GM18858 (cell line): Measurements from ENCODE around the gene CYP27C1.
"Not testable (repeated sequence)": the region's sequence is repeated elsewhere in the genome, so short reads cannot be mapped to it uniquely, and the experiment has no call there.

Source experiments
- ATAC-seq: cut with Tn5 transposase; IDR thresholded peaks from one replicate; pipeline ENCODE4 v1.9.1; 2021; ENCODE audit not compliant: unreplicated experiment

Gene CYP27C1

DNA sequence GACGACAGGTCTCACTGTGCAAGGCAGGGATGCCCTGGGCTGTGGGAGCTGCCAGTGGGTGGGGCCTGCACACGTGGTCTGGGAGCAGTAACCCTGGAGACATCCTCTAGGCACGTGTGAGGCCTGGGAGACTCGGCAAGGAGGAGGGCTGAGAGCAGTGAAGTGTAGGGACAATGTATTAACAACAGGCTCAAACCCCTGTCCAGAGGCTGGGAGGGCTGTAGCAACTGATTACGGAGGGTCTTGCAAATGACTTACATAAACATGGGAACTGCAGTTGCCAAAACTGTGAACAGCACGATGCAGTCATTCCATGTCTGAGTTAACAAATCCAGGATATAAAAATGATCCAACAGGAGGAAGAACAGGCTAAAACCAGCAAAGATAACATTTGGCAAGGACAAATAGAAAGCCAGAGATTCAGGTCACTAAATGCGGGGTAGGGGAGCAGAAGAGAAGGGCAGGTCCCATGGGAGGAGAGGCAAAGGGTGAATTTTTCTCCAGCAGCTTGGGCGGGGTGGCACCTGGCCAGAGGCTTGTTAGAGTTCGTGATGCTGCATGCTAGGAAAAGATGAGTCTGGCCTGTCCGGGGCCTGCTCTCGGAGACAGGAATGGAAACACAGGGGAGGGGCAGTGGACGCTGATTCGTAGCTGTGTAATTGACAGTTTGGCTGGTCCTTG lies 44.9 kb downstream of the CYP27C1 start:
- ATAC-seq, result no peak

DNA sequence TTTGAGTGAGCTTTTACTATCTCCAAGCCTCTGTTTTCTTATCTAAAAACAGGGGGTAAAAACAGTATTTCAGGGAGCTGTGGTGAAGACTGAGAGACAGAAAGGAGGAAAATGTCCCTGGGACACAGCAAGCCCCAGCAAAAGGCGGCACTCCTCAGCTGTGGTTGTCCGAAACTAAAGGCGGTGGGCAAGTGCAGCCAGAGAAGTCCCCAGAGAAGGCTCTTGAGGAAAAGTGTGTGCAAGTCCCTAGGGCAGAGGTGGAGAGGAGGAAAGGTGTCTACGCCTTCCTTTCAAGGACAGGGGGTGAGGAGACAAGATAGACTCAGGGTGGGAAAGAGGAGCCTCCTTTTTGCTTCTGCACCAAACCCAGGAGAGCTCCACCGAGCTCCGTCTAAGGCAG lies 45.5 kb downstream of the CYP27C1 start:
- no peak for ATAC-seq

DNA sequence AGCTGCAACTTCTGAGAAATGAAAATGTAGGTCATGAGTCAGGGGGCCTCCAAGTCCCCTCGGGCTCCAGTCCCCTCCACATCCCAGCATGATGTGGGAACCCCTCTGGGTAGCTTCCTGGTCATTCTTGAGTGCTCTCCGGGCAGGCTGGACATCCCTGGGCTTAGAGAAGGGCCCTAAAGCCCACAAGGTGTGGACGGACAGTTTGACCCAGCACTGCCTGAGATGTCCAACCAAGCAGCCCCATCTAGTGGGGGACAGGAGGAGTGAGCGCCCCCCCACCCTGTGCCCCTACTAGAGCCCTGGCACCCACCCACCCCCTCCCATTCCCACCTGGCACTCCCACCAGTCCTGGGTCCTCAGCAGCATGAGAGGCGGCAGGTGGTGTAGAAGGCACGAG lies 46.0 kb downstream of the CYP27C1 start:
- ATAC-seq, result no peak

DNA sequence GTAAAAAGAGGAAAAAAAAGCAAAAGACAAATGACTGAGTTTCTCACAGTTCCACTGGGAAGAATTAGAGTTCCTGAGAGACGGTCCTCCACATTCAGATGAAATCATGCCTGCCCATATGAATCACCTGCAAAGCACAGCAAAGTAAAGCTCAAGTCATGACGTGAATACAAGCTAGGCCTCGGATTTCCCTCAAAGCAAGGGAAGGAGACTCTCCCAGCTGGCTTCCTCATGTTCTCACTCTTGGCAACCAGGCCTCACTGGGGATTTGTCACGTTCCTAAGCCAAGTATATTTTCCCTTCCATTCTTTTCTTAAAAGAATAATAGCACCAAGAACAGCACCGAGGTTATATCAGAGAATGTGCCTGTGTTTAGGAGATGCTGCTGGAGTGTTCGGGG lies 47.0 kb downstream of the CYP27C1 start:
- no peak for ATAC-seq

DNA sequence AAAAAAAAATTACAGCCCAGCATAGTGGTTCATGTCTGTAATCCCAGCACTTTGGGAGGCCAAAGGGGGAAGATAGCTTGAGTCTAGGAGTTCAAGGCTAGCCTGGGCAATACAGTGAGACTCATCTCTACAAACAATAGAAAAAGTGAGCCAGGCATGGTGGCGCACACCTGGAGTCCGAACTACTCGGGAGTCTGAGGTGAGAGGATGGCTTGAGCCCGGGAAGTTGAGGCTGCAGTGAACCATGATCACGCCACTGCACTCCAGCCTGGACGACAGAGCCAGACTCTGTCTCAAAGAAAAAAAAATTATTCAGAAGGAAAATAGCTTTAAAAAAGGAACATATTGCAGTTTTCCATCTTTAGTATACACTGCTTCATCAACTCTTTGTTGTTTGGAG lies 47.8 kb downstream of the CYP27C1 start:
- ATAC-seq, result no peak

DNA sequence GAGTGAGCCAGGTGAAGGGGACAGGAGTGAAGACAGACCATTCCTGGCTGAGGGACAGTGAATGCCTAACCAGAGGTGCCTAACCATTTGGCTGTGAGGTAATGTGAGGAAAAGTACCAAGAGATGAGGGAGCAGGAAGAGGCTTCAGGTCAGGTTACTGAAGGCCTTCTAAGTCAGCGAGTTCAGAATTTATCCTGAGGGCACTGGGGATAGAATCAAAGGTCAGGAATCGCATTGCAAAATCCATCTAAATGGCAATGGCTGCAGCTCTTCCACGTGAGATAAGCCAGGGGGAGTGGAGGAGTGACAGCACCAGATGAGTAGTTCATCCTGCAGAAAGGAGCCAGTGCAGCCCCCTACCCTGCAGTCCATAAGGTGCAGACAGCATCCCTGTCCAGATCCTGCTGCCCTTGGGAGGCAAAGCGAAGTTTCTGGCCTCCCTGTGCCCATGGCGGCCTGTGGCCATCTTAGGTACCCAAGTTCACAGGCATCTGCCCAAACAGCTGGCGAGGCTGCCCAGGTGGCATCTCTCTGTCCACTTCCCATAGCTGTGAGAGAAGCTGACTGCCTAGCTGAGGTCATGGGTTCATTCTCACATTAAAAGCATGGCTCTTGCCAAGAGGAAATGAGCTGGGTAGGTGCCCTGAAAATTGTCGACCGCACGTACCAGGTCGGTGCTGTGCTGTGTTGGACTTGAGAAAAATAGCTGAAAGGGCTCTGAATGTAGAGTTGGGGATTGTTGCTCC lies 49.5 kb downstream of the CYP27C1 start:
- ATAC-seq, result no peak

DNA sequence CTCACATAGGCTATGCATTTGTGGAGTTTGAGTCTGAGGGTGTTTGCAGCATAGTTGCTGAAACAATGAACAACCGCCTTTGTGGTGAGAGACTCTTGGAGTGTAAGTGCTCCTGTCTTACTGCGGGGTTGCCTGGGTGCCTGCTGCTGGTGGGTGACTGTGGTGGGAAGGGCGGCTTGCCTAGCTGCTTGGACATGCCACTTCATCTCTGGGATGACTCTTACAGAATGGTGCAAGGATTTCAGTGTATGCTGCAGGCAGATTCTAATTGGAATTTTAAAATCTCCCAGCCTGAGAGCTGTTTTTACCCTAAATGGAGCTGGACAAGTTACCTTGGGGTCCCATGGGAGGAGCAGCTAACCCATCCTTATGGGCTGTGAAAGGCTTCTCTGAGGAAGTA lies 50.1 kb downstream of the CYP27C1 start:
- no peak for ATAC-seq

DNA sequence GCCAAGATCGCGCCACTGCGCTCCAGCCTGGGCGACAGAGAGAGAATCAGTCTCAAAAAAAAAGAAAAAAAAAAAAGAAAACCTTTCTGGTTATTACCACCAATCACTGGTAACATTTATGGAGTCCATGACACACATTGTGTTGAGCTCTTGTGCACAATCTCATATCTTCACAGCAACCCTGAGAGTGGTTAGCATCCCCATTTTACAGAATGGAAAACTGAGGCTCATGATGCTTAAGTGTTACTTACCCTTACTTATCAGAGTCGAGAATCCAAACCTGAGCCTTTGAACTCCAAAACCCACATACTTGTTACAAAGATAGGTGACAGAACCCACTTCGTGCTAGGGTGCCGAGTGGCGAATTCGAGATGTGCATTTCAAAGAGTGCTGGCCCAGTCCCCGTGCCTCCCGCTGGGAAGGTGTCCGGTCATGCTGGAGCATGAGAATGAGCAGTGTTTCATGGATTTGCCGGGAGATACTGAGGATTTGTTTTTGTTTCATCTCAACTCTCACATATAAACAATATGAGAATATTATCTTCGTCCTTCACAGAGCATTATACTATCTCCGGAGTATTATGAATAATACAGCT lies 50.9 kb downstream of the CYP27C1 start:
- no peak for ATAC-seq

DNA sequence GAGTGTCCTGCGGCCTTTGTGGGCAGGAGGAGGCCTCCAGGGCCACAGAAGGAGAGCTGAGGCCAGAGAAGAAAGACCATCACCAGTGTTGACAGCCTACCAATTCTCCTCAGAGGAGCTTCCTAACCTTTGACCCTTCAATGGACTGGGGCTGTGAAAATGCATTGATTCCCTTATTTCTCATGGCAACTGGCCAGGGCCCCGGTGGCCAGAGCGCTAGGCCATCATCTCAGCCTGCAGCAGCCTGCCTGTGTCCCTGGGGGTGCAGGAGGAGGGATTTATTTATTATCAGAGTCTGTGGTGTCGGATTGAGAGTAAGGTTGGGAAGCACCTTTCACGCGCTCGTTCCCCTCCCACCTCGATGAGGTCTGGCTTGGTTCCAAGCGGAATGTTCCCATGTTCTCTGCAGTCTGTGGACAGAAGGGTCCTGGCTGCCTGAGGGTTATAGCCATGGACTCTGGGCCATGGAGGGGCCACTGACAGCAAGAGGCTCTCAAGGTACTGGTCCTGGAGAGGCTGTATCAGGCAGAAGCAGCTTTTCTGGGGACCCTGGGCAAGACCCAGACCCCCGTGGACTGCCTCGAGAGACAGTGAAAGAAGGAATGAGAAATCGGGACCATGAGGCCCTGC lies 53.8 kb downstream of the CYP27C1 start:
- ATAC-seq, result no peak

DNA sequence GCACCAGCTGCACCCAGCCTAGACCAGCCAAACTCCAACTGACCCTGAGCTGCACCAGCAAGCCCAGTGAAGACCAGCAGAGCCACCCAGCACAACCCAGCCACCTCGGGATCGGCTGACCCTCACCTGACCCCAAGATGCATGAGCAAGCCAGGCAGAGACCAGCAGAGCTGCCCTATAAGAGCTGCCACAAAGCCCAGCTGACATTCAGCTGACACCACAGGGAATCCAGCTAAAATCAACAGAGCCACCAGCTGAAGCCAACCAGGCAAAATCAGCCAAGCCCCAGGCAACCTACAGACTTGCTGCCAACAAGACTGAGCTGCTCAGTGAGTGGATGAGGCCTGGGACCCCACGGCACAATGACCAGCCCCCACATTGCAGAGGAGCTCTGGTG lies 54.6 kb downstream of the CYP27C1 start:
- no peak for ATAC-seq

DNA sequence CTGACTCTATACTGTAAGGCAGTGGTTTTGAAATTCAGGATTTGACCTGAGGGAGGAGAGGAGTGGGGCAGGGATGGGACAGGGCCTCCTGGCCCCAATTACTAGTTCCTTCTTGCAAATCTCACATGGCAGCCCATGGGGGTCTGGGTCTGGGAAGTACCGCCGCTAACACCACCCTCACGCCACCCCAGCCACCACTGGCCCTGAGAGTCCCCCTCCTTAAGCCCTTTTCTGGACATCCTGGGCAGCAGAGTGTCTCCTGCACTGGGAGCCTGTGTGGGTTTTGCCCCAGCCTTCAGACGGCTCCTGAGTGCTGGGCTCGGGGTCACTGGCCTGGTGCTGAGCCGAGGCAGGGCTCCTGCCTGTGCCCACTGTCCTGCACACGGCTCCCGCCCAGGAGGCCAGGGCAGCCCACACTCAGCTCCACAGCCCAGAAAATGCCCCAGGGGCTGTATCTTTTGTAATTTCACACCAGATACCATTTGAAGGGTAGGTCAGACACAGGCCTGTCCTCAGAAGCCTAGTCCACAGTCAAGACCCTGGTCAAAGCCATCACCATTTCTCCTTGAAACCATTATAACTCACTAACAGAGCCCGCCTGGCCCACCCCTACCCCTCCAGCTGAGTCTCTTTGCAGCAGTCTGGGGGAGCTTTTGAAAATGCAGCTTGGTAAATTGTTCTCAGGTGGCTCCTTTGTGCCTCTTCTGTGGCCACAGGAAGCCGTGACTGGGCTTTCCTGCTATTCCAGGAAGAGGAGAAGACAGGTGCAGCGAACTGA lies 55.1 kb downstream of the CYP27C1 start:
- no peak for ATAC-seq

DNA sequence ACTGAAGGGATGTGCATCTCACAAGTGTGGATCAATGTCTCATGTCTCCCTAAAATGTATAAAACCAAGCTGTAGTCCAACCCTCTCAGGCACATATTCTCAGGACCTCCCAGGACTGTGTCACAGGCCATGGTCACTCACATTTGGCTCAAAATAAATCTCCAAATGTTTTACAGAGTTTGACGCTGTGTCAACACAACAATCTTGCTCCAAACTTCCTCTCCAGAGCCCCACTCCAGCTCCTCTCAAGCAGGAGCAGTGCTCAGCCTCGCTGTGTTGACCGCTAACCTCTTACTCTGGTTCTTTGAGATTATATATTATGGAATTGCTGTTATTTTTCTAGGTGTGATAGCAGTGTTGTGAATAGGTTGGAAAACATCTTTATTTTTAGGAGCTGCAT lies 56.2 kb downstream of the CYP27C1 start:
- ATAC-seq, result no peak

DNA sequence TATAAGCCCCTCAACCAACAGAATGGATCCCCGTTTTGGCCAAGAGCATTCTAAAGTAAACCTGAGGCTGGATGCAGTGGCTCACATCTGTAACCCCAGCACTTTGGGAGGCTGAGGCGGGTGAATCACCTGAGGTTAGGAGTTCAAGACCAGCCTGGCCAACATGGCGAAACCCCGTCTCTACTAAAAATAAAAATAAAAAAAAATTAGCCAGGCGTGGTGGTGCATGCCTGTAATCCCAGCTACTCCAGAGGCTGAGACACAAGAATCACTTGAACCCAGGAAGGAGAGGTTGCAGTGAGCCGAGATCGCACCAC lies 57.1 kb downstream of the CYP27C1 start:
- ATAC-seq, result not testable (repeated sequence)

DNA sequence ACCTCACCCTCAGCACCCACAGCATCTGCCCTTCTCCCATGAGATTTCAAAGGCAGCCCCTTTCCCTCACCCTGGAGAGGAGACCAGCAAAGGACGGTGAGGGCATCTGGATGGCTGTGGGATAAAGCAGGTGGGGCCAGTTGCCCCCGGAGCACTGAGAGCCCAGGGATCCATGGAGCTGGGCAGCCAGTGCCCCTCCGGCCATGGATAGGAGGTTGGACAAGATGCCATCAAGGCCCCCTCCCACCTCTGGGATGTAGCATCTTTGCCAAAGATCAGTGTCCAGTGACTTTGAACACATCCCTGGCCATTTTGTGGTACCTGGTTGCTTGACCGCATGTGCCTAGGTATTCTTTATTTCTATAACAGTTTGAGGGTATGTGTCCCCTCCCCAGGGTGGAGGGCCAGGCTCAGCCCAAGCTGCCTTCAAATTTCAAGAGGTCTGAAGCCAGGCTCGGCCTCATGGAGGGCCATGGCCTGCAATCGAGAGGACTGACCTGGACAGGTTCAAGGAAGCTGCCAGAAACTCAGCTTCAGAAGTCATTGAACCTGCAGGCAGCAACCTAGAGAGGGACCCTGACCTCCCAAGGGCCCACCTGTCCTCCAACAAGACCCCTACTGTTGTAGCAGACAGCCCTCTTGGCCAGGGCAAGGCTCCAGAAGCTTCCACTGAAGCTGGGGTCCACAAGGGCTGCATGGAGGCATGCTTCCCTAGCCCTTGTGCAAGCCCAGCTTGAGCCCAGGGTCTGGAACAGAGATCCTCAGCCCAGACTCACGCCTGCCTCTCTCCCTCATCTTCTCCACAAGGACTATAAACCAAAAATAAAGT lies 57.6 kb downstream of the CYP27C1 start:
- no peak for ATAC-seq

DNA sequence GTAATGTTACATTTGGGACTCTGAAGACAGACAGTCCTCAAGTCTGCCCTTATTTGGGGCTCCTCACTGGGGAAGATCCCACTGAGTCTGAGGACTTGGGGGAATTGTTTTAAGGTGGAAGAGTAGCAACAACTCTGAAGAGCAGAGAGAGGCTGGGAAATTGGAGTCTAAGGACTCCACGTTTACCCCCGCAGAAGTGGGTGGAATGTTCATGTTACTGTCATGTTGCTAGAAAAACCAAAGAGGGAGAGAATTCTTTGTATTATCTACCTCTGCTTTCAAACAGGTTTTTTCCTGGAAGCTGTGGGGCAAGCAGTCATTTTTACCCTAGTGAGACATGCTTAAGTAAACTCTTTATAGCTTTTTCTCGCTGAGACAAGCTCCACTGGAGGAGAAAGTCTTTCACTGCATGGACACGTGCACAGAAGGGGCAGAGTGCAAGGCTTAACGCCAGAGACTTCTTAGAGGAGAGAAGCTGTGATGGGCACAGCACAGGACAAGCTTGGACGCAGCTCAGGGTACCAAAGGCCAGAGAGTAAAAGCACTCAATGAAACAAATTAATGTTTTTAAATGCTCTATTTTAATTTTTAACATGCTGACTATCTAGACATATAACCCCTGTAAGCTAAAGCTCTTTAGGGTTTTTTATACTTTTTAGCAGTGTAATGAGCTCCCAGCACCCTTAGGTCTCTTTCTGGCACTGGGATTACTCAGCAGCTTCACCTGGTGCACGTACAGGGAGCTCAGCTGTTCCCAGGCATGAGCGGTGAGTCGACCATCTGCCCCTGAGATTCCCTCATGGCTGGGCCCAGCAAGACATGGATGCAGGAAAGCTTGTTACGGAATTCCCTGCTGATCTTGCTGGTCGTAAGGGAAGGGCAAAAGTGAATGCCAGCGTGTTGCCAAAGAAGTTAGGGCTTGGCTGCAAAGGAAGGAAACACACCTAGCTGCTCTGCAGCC lies 58.6 kb downstream of the CYP27C1 start:
- ATAC-seq, result no peak

DNA sequence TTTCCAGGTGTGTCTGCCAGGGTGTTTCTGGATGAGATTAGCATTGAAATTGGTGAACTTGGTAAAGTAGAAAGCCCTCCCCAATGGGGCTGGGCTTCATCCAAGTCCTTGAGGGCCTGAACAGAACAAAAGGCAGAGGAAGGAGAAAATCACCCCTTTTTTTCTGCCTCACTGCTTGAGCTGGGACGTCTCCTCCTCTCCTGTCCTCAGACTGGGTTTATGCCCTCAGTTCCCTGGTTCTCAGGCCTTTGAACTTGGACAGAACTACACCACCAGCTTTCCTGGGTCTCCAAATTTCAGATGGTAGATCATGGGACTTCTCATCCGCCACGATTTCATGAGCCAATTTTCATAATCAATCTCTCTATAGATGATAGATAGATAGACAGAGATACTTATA lies 59.4 kb downstream of the CYP27C1 start:
- no peak for ATAC-seq

DNA sequence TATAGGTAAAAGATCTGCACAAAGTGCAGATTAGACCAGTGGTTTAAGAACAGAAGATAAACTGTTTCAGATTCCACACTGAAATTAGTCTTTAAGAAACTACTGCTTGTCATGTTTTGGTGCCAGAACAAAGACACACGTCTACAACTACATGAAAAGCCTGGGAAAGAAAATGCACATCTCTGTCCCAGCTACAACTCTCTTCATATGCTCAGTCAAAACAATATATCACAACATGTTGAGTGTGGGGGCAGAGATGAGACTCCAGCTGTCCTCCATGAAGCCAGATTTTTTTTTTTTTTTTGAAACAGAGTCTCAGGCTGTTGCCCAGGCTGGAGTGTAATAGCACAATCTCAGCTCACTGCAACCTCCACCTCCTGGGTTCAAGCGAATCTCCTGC lies 60.6 kb downstream of the CYP27C1 start:
- ATAC-seq, result no peak

DNA sequence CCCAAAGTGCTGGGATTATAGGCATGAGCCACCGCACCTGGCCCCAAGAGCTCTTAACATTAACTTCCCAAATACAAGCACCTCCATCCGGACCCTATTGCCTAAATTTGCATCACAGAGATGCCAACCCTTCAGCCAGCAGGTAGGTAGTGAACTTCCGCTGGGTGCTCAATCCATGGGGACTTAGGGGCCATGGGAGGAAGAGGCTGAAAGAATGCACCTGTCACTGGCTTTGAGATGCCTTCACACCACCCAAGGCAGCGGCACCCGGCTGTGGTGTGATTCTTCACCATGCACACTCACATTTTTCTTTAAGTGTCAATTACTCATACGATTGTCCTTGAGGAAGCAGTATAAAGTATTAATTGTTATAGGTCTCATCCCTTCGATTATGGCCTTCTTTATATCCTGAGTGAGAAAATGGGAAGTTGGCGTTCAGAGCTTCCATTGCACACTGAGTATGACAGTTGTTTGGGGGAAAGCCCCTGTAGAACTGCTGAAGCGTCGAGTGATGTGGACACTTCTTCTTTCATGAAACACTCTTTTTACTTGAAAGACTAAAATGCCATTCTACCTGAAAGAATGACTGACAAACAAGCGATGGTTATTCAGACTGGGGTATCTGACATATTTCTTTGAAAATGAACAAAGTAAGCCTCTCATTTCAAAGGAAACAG lies 61.3 kb downstream of the CYP27C1 start:
- peak; percentile 77 for ATAC-seq
